Vagina (tissue), 2 donors: ENCODE measurements around the gene STX12. TPM values are rescaled to one million over a fixed set of nuclear protein-coding genes. Genes with fewer than 3 reads are reported as not detected.

Experiments
- DNase-seq, 2 donors: peaks; one replicate each; pipeline ENCODE4 v3.0.0-alpha.2; 2017; ENCODE audit errors: extremely low spot score in 2 of 2
- H3K27ac ChIP-seq: fragments of 200-600 bp; sonication (generic); one replicate; pipeline ENCODE4 v1.5.1; 2019
- H3K27me3 ChIP-seq: fragments of 200-600 bp; sonication (generic); one replicate; pipeline ENCODE4 v1.5.1; 2019
- H3K36me3 ChIP-seq, 2 donors: fragments of 200-600 bp; sonication (generic); one replicate each; pipeline ENCODE4 v1.5.1; 2017 to 2019
- H3K4me1 ChIP-seq: fragments of 200-600 bp; sonication (generic); one replicate; pipeline ENCODE4 v1.5.1; 2019
- H3K4me3 ChIP-seq, 2 donors: fragments of 200-600 bp; sonication (generic); 1 replicate in 1 of 2; 2 replicates in 1 of 2; pipeline ENCODE4 v1.5.1; 2016 to 2019
- H3K9me3 ChIP-seq: fragments of 200-600 bp; sonication (generic); one replicate; pipeline ENCODE4 v1.5.1; 2019
- POLR2A ChIP-seq, 2 donors: fragments of 450-650 bp; IDR thresholded peaks; one replicate each; pipeline ENCODE4 v1.6.1; 2017; ENCODE audit warnings: antibody characterized with exemption in 2 of 2, mild to moderate bottlenecking in 2 of 2, moderate library complexity in 2 of 2
- POLR2AphosphoS5 ChIP-seq, 2 donors: sonication (generic); formaldehyde crosslinking; IDR thresholded peaks; one replicate each; pipeline ENCODE4 v1.9.0; 2017; ENCODE audit warnings: antibody characterized with exemption in 2 of 2, mild to moderate bottlenecking in 2 of 2, low read depth in 1 of 2; ENCODE audit not compliant: insufficient read depth in 1 of 2
- intact Hi-C: fragments of 100-400 bp; cut with DNase I; formaldehyde crosslinking; loops from one replicate; pipeline ENCODE4 v1.15.1; 2023
- small RNA-seq: library from RNA; depleted of rRNA; stranded (forward); fragments of <200 nt; gene quantifications from one replicate; pipeline ENCODE3, GENCODE V24; 2016
- total RNA-seq: library from RNA; depleted of rRNA; stranded (reverse); fragments of >200 nt; gene quantifications from one replicate; pipeline ENCODE4 v1.2.3, GENCODE V29; 2016
- TF ChIP-seq, protein P1 (sequence below), 3 experiments: fragments of 450-650 bp in 2 of 3; fragments of 200-600 bp in 1 of 3; sonication (generic) in 1 of 3; IDR thresholded peaks; one replicate each; pipeline ENCODE4 v1.5.1; 2017 to 2019; ENCODE audit warnings: antibody characterized with exemption in 3 of 3, mild to moderate bottlenecking in 2 of 3, moderate library complexity in 2 of 3

Gene STX12
- total RNA-seq, 1 donor from 2014 or later = 34.6 TPM

DNA sequence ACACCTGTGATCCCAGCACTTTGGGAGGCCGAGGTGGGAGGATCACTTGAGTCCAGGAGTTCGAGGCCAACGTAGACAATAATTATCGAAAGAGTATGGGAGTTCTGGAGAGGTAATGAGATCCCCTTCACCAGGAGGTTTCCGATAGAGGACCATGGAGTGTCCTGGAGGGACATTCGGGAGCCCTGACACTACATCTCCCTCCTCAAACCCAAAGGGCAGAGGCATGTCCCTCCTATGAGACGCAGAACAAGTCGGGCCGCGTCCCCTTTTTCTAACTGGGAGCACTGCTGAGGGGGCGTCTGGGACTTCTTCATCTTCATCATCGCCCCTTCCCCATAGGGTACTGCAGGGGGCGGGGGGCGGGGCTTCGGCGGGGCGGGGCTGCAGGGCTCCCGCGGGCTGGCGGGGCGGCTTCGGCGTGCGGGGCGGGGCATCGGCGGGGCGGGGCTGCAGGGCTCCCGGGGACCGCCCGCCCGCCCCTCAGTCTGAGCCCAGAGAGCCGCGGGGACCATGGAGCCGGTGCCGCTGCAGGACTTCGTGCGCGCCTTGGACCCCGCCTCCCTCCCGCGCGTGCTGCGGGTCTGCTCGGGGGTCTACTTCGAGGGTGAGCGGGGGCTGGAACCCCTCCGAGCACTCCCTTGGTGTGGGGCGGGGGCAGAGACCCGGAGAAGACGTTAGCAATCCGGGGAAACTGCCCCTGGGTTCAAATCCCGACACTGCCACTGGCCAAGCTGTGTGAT is 99.2 kb downstream of the STX12 start, which contains the start of gene THEMIS2:
Gene THEMIS2 (plus strand): TSS at position 486 of the 743 bp plus-strand sequence. CDS start 28 bp downstream, at position 514.
- DNase-seq = no peak
- H3K9me3 ChIP-seq = no peaks in the 10 kb centered on the region
- H3K4me3 ChIP-seq = peak within 1 kb of the TSS; percentile 68 to 84
- peak in 1 of 2 donors; percentile 63 for TF ChIP-seq POLR2A (IDR thresholded peaks at IDR 0.05)
- TF ChIP-seq POLR2AphosphoS5 (IDR thresholded peaks at IDR 0.05; ENCODE audit: insufficient read depth in 1 of 2, low read depth in 1 of 2) = peak in 1 of 2 donors; percentile 89
- TF ChIP-seq, protein P1, sequence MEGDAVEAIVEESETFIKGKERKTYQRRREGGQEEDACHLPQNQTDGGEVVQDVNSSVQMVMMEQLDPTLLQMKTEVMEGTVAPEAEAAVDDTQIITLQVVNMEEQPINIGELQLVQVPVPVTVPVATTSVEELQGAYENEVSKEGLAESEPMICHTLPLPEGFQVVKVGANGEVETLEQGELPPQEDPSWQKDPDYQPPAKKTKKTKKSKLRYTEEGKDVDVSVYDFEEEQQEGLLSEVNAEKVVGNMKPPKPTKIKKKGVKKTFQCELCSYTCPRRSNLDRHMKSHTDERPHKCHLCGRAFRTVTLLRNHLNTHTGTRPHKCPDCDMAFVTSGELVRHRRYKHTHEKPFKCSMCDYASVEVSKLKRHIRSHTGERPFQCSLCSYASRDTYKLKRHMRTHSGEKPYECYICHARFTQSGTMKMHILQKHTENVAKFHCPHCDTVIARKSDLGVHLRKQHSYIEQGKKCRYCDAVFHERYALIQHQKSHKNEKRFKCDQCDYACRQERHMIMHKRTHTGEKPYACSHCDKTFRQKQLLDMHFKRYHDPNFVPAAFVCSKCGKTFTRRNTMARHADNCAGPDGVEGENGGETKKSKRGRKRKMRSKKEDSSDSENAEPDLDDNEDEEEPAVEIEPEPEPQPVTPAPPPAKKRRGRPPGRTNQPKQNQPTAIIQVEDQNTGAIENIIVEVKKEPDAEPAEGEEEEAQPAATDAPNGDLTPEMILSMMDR (IDR thresholded peaks at IDR 0.05) = no peak
- H3K27me3 ChIP-seq = no peaks in the 10 kb centered on the region
- intact Hi-C loops = no loop called here
- H3K4me1 ChIP-seq = peaks cover 30% of the 10 kb centered on the region
- no peaks in the 10 kb centered on the region for H3K36me3 ChIP-seq
- peak within 1 kb of the TSS; percentile 79 for H3K27ac ChIP-seq

DNA sequence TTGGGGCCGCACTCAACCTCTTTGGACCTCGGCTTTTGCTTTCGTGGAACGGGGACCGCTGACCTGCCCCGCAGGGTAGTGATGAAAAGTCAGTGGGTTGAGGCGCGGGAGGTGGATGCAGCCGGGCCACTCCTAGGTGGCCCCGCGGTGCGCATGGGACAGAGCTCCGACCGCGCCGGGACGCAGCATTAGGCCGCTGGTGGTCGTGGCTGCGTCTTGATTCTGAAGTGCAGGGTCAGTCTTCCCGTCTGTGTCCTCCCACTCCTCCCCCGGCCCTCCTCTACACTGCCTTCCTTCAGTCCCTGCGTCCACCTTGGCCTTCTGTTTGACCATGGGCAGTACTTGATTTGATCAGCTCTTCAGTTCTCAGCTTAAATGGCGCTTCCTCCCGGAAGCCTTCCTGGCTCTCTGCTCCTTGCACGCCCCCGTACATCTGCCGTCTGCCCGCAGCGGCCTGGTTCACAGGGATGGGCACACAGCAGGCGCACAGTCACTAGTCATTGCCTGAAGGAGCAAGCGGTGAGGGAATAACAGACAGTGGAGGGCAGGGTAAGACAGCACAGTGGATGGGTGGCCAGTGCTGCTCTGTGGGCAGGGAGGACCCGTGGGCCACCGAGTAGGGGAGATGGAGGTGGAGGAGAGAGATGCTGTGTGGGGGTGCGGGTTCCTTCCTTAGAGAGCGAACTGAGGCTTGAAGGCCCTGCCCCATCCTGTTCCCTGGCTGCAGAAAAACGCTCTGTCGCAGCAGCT is 100.0 kb downstream of the STX12 start:
- Histone ChIP-seq H3K27me3 (no peaks in the 10 kb centered on the region), H3K4me3 (peak overlapping the region; percentile 68 to 84), H3K36me3 (no peaks in the 10 kb centered on the region), H3K27ac (peak overlapping the region; percentile 79), H3K4me1 (peaks cover 30% of the 10 kb centered on the region), H3K9me3 (no peaks in the 10 kb centered on the region)
- TF ChIP-seq, protein P1 (IDR thresholded peaks at IDR 0.05) = peak in 1 of 3 experiments; percentile 17
- TF ChIP-seq POLR2AphosphoS5 (IDR thresholded peaks at IDR 0.05; ENCODE audit: insufficient read depth in 1 of 2, low read depth in 1 of 2) = peak in 1 of 2 donors; percentile 68
- no peak for TF ChIP-seq POLR2A (IDR thresholded peaks at IDR 0.05)
- intact Hi-C loops = no loop called here
- DNase-seq = no peak

DNA sequence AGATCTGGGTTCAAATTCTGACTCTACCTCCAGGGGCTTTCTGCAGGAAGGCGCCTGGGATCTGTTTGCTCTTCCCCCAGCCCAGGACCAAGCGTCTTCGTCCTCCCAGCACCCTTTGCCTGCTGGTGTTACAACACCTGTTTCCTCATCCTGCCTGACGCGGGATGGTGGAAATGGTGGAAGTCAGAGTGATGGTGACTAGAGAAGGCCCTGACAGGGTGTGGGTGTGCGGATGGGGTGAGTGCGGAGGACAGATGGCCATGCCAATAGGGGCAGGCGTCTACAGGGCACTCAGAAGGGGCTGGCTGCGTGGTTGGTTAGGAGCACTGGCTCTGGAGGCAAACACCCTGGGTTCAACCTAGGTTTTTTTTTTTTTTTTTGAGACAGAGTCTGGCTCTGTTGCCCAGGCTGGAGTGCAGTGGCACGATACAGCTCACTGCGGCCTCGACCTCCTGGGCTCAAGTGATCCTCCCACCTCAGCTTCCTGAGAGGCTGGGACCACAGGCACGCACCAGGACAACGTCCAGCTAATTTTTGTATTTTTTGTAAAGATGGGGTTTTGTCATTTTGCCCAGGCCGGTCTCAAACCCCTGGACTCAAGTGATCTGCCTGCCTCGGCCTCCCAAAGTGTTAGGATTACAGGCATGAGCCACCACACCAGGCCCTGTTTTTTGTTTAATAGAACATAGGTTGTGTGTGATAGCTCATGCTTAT is 100.8 kb downstream of the STX12 start:
- no peak for DNase-seq
- no peaks in the 10 kb centered on the region for H3K9me3 ChIP-seq
- H3K27me3 ChIP-seq = no peaks in the 10 kb centered on the region
- peak overlapping the region; percentile 79 for H3K27ac ChIP-seq
- H3K4me3 ChIP-seq = peak overlapping the region; percentile 68 to 84
- TF ChIP-seq, protein P1 (IDR thresholded peaks at IDR 0.05) = no peak
- TF ChIP-seq POLR2A (IDR thresholded peaks at IDR 0.05) (no peak), POLR2AphosphoS5 (IDR thresholded peaks at IDR 0.05; ENCODE audit: insufficient read depth in 1 of 2, low read depth in 1 of 2) (no peak)
- H3K4me1 ChIP-seq = peaks cover 23% of the 10 kb centered on the region
- no peaks in the 10 kb centered on the region for H3K36me3 ChIP-seq
- intact Hi-C loops = no loop called here

Small RNAs within 50 kb of the gene (small RNA-seq; reads per million reads assigned to genes)
- gene AL020997.2 (not detected), gene RNU6-1245P (not detected), gene SCARNA1 (43.6 reads per million, percentile 96 among the genes with 10 or more reads in this experiment)

Other genes with a start within 250 kb of the STX12 start
- gene AHDC1, start 169.1 kb upstream of the STX12 start, total RNA-seq = 62.4 TPM
- 18.4 TPM for gene FGR, start 138.0 kb upstream of the STX12 start, total RNA-seq
- gene IFI6, start 101.0 kb upstream of the STX12 start, total RNA-seq = 28.2 TPM
- 16.7 TPM for gene FAM76A, start 47.3 kb upstream of the STX12 start, total RNA-seq
- gene PPP1R8, start 57.6 kb downstream of the STX12 start, total RNA-seq = 33.4 TPM
- 21.9 TPM for gene THEMIS2, start 99.3 kb downstream of the STX12 start, total RNA-seq
- 10.8 TPM for gene RPA2, start 141.4 kb downstream of the STX12 start, total RNA-seq
- gene SMPDL3B, start 161.8 kb downstream of the STX12 start, total RNA-seq = 2.0 TPM
- 7.4 TPM for gene XKR8, start 186.8 kb downstream of the STX12 start, total RNA-seq